Epithelial cell of proximal tubule (primary cell): ENCODE measurements around the gene BCL3. TPM values are rescaled to one million over a fixed set of nuclear protein-coding genes. Genes with fewer than 3 reads are reported as not detected.

Experiments
- DNase-seq: peaks from one replicate; pipeline ENCODE4 v3.0.0-alpha.2; 2011; ENCODE audit warnings: low read depth
- H3K4me3 ChIP-seq: 2 replicates; pipeline ENCODE4 v1.5.1; 2011; ENCODE audit warnings: low read depth, mild to moderate bottlenecking, low read length
- total RNA-seq: library from RNA; depleted of rRNA; stranded (reverse); fragments of >200 nt; gene quantifications from 2 replicates; pipeline ENCODE4 v1.2.3, GENCODE V29; 2015
- TF ChIP-seq, protein P1 (sequence below): conservative IDR thresholded peaks from 2 replicates; pipeline ENCODE4 v1.5.1; 2012; ENCODE audit warnings: low read depth, mild to moderate bottlenecking, low read length

BCL3 gene
- total RNA-seq, 1 donor from 2014 or later, result 49.3 TPM

DNA sequence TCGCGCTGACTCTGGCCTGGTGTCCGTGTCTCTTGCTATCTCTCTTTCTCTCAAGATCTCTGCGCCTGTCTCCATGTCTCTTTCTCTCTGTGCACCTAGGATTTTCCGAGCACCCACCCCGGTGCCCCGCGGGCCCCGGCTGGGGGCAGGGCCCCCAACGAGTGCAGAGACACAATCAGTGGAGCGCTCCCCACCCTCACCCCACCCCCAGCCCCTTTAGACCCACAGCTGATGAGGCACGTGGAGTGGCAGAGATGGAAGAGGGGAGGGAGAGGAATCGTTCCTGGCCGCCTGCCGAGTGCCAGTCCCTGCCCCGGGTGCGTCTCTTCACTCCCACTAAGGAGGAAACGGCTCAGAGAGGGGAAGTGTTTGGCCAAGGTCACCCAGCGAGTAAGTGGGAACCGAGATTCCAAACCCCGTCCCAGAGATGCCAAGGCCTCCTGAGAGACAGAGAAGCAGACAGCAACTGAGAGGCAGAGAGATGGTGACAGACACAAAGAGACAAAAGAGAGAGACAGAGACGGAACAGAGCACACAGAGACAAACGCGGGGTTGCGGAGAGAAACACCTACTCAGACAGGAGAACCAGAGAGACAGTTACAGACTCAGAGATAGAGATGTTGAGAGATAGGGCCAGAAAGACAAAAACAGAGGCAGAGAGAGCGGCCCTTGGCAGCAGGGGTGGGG, 626 bp upstream of the BCL3 start:
- no peak for DNase-seq
- H3K4me3 ChIP-seq, result peak overlapping the region; percentile 51
- TF ChIP-seq, protein P1, sequence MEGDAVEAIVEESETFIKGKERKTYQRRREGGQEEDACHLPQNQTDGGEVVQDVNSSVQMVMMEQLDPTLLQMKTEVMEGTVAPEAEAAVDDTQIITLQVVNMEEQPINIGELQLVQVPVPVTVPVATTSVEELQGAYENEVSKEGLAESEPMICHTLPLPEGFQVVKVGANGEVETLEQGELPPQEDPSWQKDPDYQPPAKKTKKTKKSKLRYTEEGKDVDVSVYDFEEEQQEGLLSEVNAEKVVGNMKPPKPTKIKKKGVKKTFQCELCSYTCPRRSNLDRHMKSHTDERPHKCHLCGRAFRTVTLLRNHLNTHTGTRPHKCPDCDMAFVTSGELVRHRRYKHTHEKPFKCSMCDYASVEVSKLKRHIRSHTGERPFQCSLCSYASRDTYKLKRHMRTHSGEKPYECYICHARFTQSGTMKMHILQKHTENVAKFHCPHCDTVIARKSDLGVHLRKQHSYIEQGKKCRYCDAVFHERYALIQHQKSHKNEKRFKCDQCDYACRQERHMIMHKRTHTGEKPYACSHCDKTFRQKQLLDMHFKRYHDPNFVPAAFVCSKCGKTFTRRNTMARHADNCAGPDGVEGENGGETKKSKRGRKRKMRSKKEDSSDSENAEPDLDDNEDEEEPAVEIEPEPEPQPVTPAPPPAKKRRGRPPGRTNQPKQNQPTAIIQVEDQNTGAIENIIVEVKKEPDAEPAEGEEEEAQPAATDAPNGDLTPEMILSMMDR, result no peak

DNA sequence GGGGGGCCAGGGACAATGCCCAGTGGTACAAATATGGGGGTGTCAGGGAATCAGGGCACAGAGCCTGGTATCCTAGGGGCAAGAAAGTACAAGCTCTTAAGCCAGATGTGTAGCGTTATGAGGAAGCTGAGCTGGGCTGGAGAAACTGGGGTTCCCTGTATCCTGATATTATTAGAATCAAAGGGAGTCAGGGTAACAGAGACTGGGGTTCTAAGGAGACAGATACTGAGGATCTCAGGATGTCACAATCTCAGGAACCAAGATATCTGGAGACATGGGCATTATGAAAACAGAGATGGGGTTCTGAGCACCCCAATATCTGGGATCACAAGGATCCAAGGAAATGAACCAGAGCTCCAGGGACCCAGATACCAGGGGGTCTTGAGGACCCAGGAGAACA, 784 bp downstream of the BCL3 start:
- no peak for DNase-seq

DNA sequence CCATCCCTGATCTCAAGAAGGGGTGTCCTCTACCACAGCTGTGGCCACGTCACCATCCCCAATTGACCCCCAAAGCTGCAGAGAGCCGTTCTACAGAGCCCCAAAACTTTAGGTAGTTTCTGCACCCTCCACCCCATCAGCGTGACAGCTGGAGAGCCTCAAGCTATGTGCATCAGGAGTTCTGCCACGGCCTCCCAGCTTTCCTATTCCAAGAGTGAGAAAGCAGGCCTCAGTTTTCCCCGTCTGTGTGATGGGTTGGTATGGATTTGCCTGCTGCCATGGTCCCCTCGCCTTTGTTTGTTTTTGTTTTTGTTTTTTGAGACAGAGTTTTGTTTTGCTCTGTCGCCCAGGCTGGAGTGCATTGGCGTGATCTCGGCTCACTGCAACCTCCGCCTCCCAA, 1.5 kb downstream of the BCL3 start:
- peak overlapping the region; percentile 87 for H3K4me3 ChIP-seq
- TF ChIP-seq, protein P1, result no peak
- DNase-seq, result no peak

More for the DNA sequence above, 784 bp downstream of the BCL3 start:
- TF ChIP-seq, protein P1, result no peak
- H3K4me3 ChIP-seq, result peak overlapping the region; percentile 87

DNA sequence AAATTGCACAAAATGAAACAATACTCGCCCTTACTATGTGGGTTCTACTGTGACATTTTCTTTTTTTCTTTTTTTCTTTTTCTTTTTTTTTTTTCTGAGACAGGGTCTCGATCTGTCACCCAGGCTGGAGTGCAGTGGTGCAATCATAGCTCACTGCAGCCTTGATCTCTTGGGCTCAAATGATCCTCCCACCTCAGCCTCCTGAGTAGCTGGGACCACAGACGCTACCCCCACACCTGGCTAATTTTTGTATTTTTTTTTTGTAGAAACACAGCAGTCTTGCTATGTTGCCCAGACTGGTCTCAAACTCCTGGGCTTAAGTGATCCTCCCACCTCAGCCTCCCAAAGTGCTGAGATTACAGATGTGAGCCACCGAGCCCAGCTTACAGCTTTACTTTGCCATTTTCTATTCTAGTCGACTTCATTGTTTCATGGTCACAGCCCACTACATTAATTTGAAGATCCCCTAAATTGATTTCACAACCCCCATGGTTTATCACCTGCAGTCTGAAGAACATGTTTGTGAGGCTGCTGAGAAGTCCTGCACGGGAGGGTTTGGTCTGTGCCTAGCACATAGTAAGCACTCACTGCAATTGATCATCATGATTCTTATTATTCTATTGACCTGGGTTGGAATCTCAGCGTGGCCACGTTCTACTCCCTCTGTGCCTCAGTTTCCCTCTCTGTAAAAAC, 3.8 kb downstream of the BCL3 start:
- peak overlapping the region; percentile 47 for H3K4me3 ChIP-seq
- TF ChIP-seq, protein P1, result no peak
- DNase-seq, result no peak

DNA sequence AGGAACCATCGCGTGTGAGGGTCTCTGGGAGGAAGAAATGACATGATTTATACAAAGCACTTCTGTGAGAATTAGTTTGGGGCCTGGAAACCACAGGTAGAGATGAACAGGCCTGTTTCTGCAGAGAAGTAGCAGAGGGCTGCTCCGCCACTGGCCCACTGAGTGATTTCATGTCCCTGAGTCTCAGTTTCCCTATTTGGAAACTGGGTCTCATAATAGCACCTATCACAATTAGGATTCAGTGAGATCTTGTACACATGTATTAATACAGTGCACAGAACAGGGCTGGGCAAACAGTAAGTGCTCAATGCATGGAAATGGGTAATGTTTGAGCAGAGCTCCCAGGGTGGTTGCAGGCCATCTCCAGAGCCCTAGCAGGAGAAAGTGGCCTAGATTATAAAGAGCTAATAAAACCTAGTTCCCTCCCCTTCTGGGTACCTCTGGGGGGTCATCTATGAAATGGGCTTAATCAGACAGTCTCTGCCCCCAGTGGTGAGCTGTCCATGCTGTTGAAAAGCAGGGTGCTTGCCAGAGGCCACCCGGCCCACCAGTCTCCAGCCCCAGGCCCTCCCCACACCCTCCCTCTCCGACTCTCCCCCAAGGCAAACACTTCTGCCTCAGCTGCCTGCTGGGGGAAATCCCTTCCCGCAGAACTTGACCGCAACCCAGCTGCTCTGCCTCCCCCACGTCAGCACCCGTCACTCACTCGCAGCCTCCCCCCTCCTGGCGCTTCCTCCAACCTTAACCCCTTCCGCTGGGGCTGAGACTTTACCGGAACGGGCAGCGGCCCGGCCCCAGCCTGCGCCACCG, 4.5 kb downstream of the BCL3 start:
- peak overlapping the region; percentile 47 for H3K4me3 ChIP-seq
- TF ChIP-seq, protein P1, result no peak
- peak; percentile 72 for DNase-seq

DNA sequence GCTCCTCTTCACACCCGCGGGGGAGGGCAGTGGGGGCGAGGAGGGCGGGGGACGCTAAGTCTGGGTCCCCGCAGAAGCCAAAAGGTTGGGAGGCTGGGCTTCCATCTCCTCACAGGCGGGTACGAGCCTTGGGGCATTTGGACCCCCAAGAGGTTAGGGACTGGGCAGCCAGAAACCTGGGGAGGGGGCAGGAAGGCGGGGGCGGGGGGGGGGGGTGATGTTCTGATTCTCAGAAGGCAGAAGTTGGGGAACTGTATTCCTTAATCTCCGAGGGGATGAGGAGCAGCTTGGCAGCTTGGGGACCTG, 5.1 kb downstream of the BCL3 start:
- peak overlapping the region; percentile 47 for H3K4me3 ChIP-seq
- TF ChIP-seq, protein P1, result no peak
- no peak for DNase-seq
